Astrocyte of the spinal cord (primary cell): ENCODE results near the gene SIGLEC5.

ENCODE experiments used
- DNase-seq: peaks from one replicate; pipeline ENCODE4 v3.0.0; 2011; ENCODE audit warnings: low read depth, low spot score
- H3K4me3 ChIP-seq: 2 replicates; pipeline ENCODE4 v1.5.1; 2011; ENCODE audit warnings: low read depth, mild to moderate bottlenecking, low read length, moderate library complexity
- in situ Hi-C: cut with HindIII; loops from 2 replicates; pipeline ENCODE4 v1.10.0; 2017; ENCODE audit warnings: low sequenced_read_pairs
- TF ChIP-seq, protein P1 (sequence below): IDR thresholded peaks from 2 replicates; pipeline ENCODE4 v1.5.1; 2012; ENCODE audit warnings: low read depth, mild to moderate bottlenecking, low read length, inconsistent platforms

Gene SIGLEC5

DNA sequence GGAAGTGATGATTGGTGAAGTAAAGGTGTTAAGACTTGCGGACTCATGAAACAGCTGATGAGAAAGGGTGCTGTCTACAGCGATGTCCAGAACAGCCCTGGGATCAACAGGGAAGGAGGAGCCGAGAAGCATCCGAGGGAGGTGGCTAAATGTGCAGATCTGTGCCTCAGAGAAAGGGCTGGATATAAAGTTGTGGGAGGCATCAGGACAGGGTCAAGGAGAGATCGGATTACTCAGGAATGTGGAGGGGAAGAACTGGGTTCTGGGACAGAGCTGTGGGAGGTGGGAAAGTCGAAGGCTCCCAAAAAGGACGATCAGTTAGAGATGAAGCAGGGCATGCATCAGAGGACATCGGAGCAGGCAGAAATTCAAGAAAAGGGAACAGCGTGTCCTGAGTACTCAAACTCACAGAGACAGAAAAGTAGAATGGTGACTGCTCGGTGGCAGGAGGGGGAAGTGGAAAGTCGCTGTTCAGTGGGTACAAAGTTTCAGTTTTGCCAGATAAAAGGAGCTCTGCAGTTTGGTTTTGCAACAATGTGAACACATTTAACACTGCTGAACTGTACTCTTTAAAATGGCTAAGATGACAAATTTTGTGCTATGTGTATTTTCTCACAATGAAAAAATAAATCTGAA, 14.6 kb upstream of the SIGLEC5 start:
- no peak for DNase-seq
- H3K4me3 ChIP-seq = no peak overlapping the region
- TF ChIP-seq, protein P1, sequence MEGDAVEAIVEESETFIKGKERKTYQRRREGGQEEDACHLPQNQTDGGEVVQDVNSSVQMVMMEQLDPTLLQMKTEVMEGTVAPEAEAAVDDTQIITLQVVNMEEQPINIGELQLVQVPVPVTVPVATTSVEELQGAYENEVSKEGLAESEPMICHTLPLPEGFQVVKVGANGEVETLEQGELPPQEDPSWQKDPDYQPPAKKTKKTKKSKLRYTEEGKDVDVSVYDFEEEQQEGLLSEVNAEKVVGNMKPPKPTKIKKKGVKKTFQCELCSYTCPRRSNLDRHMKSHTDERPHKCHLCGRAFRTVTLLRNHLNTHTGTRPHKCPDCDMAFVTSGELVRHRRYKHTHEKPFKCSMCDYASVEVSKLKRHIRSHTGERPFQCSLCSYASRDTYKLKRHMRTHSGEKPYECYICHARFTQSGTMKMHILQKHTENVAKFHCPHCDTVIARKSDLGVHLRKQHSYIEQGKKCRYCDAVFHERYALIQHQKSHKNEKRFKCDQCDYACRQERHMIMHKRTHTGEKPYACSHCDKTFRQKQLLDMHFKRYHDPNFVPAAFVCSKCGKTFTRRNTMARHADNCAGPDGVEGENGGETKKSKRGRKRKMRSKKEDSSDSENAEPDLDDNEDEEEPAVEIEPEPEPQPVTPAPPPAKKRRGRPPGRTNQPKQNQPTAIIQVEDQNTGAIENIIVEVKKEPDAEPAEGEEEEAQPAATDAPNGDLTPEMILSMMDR = no peak
- in situ Hi-C loops = no loop called here

DNA sequence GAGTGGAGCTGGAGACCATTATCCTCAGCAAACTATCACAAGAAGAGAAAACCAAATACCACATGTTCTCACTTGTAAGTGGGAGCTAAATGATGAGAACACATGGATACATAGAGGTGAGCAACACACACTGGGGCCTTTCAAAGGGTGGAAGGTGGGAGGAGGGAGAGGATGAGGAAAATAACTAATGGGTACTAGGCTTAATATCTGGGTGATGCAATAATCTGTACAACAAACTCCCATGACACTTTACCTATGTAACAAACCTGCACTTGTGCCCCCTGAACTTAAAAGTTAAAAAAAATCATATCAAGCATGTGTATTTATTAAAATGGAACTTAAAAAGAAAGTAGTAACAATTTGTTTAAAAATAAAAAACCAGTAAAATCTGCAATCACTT, 11.4 kb upstream of the SIGLEC5 start:
- in situ Hi-C loops = no loop called here
- TF ChIP-seq, protein P1 = no peak
- DNase-seq = no peak
- H3K4me3 ChIP-seq = no peak overlapping the region

DNA sequence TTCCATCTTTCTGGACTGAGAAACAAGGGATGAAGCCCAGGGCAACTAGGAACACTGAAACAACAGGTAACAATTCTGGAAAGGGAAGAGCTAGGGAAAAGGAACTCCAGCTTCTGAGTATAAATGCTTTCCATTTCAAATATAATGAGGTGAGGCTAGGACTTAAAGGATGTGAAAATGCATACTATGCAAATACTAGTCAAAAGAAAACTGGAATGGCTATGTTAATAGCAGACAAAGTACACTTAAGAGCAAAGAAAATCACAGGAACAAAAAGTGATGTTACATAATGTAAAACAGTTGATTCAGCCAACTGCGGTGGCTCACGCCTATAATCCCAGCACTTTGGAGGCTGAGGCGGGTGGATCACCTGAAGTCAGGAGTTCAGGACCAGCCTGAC, 10.2 kb upstream of the SIGLEC5 start:
- in situ Hi-C loops = no loop called here
- TF ChIP-seq, protein P1 = no peak
- no peak for DNase-seq
- no peak overlapping the region for H3K4me3 ChIP-seq

DNA sequence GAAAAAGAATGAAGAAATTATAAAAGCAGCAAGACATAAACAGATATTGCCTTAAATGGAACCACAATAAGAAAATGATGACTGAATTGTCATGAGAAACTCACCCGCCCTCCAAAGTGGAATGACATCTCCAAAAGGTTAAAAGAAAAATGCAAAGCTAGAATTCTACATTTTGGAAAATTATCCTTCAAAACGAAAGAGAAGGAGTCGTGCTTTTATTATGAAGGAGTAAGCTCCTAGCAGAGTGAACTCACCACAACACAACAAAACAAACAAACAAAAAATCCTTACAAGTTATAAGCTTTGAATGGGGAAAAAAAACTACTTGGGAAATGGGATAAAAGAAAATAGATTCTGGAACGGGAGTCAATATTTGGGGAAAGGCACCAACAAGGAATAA, 9.7 kb upstream of the SIGLEC5 start:
- no peak overlapping the region for H3K4me3 ChIP-seq
- DNase-seq = no peak
- TF ChIP-seq, protein P1 = no peak
- in situ Hi-C loops = no loop called here

DNA sequence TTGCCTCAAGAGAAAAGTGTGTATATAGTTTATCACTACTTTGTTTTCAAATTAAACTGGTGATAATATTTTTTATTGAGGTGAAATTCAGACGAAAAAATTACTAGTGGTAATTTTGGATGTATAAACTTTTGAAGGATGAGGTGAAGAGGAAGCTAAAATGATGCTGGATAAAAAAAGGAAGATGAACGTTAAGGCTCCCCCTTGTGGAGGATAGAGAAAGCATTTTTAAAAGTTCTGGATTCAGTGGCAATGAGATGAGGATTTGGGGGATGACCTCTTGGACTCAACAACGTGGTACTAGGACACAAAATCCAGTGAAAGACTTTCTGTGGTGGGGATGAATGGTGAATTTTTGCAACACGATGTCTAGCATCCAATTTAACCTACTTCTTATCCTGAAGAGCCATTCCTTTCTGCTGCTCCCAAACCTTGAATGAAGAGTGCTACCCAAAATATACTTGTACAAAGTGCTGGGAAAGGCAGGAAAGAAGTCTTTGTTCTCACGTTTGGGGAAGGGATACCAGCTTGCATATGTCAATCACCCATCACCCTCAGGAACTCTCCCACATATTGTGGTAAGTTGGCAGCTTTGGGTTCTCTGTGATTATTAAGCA, 7.3 kb upstream of the SIGLEC5 start:
- DNase-seq = no peak
- in situ Hi-C loops = no loop called here
- H3K4me3 ChIP-seq = no peak overlapping the region
- TF ChIP-seq, protein P1 = peak; percentile 27

DNA sequence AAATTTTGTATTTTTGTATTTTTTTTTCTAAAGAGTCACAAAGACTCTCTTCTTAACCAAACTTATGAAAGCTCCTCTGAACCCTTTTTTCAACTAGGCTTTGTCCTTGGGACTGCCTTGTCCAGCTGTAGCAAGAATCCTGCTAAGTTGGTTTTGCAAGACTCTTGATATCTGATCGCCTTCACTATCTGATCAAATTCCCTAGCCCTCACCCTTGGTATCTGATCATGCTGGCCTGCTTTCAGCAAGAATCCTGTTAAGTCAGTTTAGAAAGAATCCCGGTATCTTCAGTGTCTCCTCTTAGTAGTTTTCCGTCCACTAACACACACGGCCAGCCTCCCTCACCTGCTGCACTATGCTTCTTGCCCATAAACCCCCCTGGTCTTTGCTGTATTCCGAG, 1.9 kb upstream of the SIGLEC5 start:
- TF ChIP-seq, protein P1 = no peak
- in situ Hi-C loops = no loop called here
- DNase-seq = no peak
- H3K4me3 ChIP-seq = no peak overlapping the region
